Upper lobe of left lung (tissue), 4 donors: Measurements from ENCODE around the gene U2AF2.

ENCODE experiments used
- CTCF ChIP-seq, 6 experiments: fragments of 450-650 bp in 4 of 6; fragments of 200-600 bp in 2 of 6; sonication (generic) in 2 of 6; IDR thresholded peaks; one replicate each; pipeline ENCODE4 v1.5.1; 2016 to 2019; ENCODE audit warnings: antibody characterized with exemption in 6 of 6
- EP300 ChIP-seq, 4 donors: sonication (generic); formaldehyde crosslinking; IDR thresholded peaks; one replicate each; pipeline ENCODE4 v1.5.1; 2017; ENCODE audit warnings: antibody characterized with exemption in 4 of 4, control low read depth in 2 of 4
- POLR2A ChIP-seq, 4 donors: fragments of 450-650 bp; IDR thresholded peaks; one replicate each; pipeline ENCODE4 v1.5.1; 2016 to 2017; ENCODE audit warnings: antibody characterized with exemption in 4 of 4, mild to moderate bottlenecking in 2 of 4
- POLR2AphosphoS5 ChIP-seq, 2 donors: sonication (generic); formaldehyde crosslinking; IDR thresholded peaks; one replicate each; pipeline ENCODE4 v1.5.1; 2017; ENCODE audit warnings: antibody characterized with exemption in 2 of 2

DNA sequence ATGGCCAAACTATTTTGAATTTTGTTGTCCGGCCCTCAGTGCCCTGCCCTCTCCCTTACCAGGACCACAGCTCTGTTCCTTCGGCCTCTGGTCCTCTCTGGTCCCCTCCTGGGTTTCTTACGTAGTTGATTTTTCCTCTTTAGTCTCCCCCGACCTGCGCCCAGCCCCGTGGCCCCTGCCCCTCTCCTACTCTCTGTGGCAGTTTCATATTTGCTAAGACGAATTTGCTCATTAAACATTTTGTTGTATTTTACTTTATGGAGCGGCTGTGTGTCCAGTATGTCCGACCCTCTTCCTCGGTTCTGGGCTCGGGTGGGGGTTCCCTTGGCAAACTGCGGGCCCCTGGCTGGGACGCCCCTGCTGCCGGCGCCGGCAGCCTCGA is 19.6 kb downstream of the U2AF2 start:
- TF ChIP-seq POLR2AphosphoS5 (IDR thresholded peaks at IDR 0.05) (no peak), CTCF (IDR thresholded peaks at IDR 0.05) (no peak), POLR2A (IDR thresholded peaks at IDR 0.05) (no peak), EP300 (IDR thresholded peaks at IDR 0.05) (no peak)
